Keratinocyte (primary cell): ENCODE results near the gene KCNJ9.

Source experiments
- EZH2 ChIP-seq: IDR thresholded peaks from one replicate; pipeline ENCODE4 v1.6.1; 2012; ENCODE audit warnings: inconsistent platforms, mild to moderate bottlenecking, low read length, moderate library complexity
- TF ChIP-seq, protein P1 (sequence below), 3 experiments: IDR thresholded peaks in 1 of 3; conservative IDR thresholded peaks in 1 of 3; optimal IDR thresholded peaks in 1 of 3; 2 replicates in 2 of 3; 3 replicates in 1 of 3; pipeline versions ENCODE3 to v1.5.1; 2011; ENCODE audit warnings: low read length in 3 of 3, mild to moderate bottlenecking in 3 of 3, moderate library complexity in 2 of 3, control low read depth in 1 of 3, inconsistent platforms in 1 of 3; ENCODE audit not compliant: insufficient read depth in 2 of 3; ENCODE audit errors: extremely low read depth in 1 of 3

DNA sequence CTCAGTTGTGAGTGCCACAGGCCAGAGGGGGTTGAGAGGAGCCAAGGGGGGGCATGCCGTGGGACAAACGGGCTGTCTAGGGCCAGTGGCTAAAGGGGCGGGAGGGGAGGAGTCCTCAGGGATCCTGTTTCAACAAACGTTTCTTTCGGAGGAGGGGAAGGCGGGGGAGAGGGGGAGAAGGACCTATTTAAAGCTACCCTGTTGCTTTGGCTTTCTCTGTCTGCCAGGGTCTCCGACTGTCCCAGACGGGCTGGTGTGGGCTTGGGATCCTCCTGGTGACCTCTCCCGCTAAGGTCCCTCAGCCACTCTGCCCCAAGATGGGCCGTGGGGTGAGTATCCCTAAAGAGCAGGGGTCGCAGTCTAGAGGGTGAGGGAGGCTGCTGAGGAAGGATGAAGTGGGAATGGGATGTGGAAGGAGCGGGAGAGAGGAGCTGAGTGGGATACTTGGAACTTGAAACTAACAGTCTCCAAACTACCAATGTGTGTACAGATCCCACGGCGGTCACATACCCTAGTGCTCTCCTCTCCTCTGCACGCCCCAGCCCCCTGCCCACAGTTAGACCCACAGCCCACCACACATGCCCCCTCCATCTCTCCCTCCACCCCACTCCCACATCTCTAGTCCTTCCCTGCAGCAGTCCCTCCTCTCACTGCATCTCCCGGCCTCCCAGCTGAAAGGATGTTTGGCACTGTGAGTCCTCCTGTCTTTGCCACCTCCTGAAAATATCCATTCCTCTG, 34.4 kb downstream of the KCNJ9 start, which contains the start of gene ATP1A2:
- TF ChIP-seq, protein P1, sequence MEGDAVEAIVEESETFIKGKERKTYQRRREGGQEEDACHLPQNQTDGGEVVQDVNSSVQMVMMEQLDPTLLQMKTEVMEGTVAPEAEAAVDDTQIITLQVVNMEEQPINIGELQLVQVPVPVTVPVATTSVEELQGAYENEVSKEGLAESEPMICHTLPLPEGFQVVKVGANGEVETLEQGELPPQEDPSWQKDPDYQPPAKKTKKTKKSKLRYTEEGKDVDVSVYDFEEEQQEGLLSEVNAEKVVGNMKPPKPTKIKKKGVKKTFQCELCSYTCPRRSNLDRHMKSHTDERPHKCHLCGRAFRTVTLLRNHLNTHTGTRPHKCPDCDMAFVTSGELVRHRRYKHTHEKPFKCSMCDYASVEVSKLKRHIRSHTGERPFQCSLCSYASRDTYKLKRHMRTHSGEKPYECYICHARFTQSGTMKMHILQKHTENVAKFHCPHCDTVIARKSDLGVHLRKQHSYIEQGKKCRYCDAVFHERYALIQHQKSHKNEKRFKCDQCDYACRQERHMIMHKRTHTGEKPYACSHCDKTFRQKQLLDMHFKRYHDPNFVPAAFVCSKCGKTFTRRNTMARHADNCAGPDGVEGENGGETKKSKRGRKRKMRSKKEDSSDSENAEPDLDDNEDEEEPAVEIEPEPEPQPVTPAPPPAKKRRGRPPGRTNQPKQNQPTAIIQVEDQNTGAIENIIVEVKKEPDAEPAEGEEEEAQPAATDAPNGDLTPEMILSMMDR (optimal IDR thresholded peaks at IDR 0.05 in 1 of 3, IDR thresholded peaks at IDR 0.05 in 1 of 3, conservative IDR thresholded peaks at IDR 0.05 in 1 of 3; ENCODE audit: extremely low read depth in 1 of 3, insufficient read depth in 2 of 3, low read length in 3 of 3): no peak
- no peak for TF ChIP-seq EZH2
